Adrenal gland (tissue), 12 donors: Measurements from ENCODE around the gene PLSCR1. TPM values are rescaled to one million over a fixed set of nuclear protein-coding genes. Genes with fewer than 3 reads are reported as not detected.
"Not testable (repeated sequence)": the region's sequence is repeated elsewhere in the genome, so short reads cannot be mapped to it uniquely, and the experiment has no call there.

Experiments used
- DNase-seq, 7 donors: peaks; one replicate each; pipeline ENCODE4 v3.0.0-alpha.2; 2019 to 2020
- H3K27ac ChIP-seq, 5 donors: fragments of 200-600 bp; sonication (generic) in 4 of 5; 1 replicate in 3 of 5; 2 replicates in 2 of 5; pipeline versions ENCODE4 v1.5.1 to v1.8.0; 2016 to 2020; ENCODE audit warnings: mild to moderate bottlenecking in 1 of 5
- H3K27me3 ChIP-seq: fragments of 200-600 bp; 2 replicates; pipeline ENCODE4 v1.8.0; 2021
- H3K36me3 ChIP-seq, 2 donors: fragments of 200-600 bp; replicated peaks in 1 of 2; 1 replicate in 1 of 2; 2 replicates in 1 of 2; pipeline versions ENCODE4 v1.5.1 to v1.8.0; 2018 to 2022
- H3K4me1 ChIP-seq, 2 donors: fragments of 200-600 bp; replicated peaks in 1 of 2; 1 replicate in 1 of 2; 2 replicates in 1 of 2; pipeline versions ENCODE4 v1.5.1 to v1.8.0; 2018 to 2021
- H3K4me3 ChIP-seq, 4 donors: fragments of 200-600 bp; sonication (generic) in 3 of 4; one replicate each; pipeline ENCODE4 v1.5.1; 2016 to 2018
- H3K9me3 ChIP-seq, 3 donors: fragments of 200-600 bp; sonication (generic) in 1 of 3; replicated peaks in 1 of 3; 1 replicate in 2 of 3; 2 replicates in 1 of 3; pipeline versions ENCODE4 v1.5.1 to v1.8.0; 2016 to 2021
- POLR2A ChIP-seq, 2 donors: fragments of 450-650 bp; IDR thresholded peaks; one replicate each; pipeline ENCODE4 v1.6.1; 2017; ENCODE audit warnings: antibody characterized with exemption in 2 of 2, mild to moderate bottlenecking in 2 of 2, moderate library complexity in 1 of 2
- WGBS, 4 donors: extraction: QIAGEN DNeasy Blood & Tissue Kit in 2 of 4; methylation state at CpG; one replicate each; pipeline versions ENCODE4 v1.1.5 to v1.1.7; 2013 to 2017; 5-methylcytosine and 5-hydroxymethylcytosine counted together
- intact Hi-C, 2 donors: fragments of 100-400 bp; cut with DNase I; formaldehyde crosslinking; loops; one replicate each; pipeline versions ENCODE4 v1.14.1 to v1.15.0; 2022 to 2023
- polyA plus RNA-seq, 3 donors: library from polyadenylated mRNA; stranded (reverse); fragments of 200-250 nt in 2 of 3; fragments of 350-450 nt in 1 of 3; fragmentation: Illumina TruSeq in 1 of 3; extraction: RNeasy Lipid Tissue Mini Kit (QIAGEN cat#74804) in 1 of 3; gene quantifications; one replicate each; pipeline ENCODE4 v1.2.3, GENCODE V29; 2013 to 2014
- total RNA-seq, 9 donors: library from RNA; depleted of rRNA in 4 of 9; stranded (reverse); fragments of >200 nt in 4 of 9; fragments of 120-200 nt in 1 of 9; fragmentation: NEBNext Ultra II Directional in 1 of 9; extraction: Animal tissue kit (Norgen Biotek cat#: 25700) in 1 of 9; gene quantifications; one replicate each; pipeline versions ENCODE4 v1.1.0 to v1.2.4, GENCODE V29; 2013 to 2023
- TF ChIP-seq, protein P1 (sequence below), 6 experiments: fragments of 450-650 bp in 4 of 6; fragments of 200-600 bp in 2 of 6; sonication (generic) in 1 of 6; IDR thresholded peaks; 1 replicate in 5 of 6; 2 replicates in 1 of 6; pipeline versions ENCODE4 v1.5.1 to v1.8.0; 2016 to 2021; ENCODE audit warnings: antibody characterized with exemption in 6 of 6, mild to moderate bottlenecking in 2 of 6, moderate library complexity in 1 of 6
- donor health status: healthy with polysubstance abuse.
- donor health status: Bipolar disorder and iron deficiency.
- donor health status: DM: yes; HTN: yes; CAD: no.
- donor health status: DM: no; HTN: no; CAD: no.
- donor health status: DM: no; HTN: no; CAD: no.
- donor health status: DM: yes; HTN: yes; CAD: no.

PLSCR1 gene
- total and polyA plus RNA-seq, 12 donors: 19.3 to 98.7 (median 49.5) TPM

DNA sequence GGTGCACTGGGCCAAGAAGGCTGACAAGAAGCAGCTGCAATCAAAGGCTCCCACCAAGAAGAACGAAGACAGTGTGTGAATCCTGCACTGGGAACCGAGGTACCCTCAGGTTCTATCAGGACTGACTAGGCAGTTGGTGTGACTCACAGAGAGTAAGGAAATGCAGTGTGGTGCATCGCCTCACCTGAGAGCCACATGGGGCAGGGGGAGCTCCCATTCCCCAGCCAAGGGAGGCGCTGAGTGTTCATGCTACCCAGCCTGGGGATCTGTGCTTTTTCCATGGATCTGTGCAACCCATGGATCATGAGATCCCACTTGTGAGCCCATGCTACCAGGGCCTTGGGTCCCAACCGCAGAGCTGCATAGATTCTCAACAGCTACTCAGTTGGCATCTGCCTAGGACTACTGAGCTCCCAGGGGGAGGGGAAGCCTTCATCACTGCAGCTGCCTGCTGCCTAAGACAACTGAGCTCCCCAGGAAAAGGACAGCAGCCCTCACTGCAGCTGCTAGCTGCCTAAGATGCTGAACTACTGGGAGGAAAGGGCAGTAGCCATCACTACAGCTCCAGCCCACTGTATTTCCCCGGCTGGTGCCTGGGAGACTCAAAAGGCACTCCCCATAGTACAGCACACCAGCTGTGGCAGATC, 68.2 kb downstream of the PLSCR1 start:
- no peak for DNase-seq
- Histone ChIP-seq H3K36me3 (no peaks in the 10 kb centered on the region), H3K27me3 (no peaks in the 10 kb centered on the region), H3K27ac (no peak overlapping the region), H3K4me1 (no peaks in the 10 kb centered on the region), H3K4me3 (no peak overlapping the region), H3K9me3 (no peaks in the 10 kb centered on the region)
- WGBS, 4 donors: 80 to 88% (median 85%) methylated on average over 1 to 6 of the region's 6 CpGs
- intact Hi-C loops: no loop called here
- no peak for TF ChIP-seq POLR2A (IDR thresholded peaks at IDR 0.05)

DNA sequence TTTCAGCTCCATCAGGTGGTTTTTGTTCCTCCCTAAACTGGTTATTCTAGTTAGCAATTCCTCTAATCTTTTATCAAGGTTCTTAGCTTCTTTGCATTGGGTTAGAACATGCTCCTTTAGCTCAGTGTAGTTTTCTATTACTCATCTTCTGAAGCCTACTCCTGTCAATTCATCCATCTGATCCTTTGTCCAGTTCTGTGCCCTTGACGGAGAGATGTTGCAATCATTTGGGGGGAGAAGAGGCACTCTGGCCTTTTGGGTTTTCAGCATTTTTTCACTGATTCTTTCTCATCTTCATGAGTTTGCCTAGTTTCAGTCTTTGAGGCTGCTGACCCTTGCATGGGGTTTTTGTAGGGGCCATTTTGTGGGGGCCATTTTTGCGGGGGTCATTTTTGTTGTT, 69.4 kb downstream of the PLSCR1 start:
- H3K4me3 ChIP-seq, H3K27me3 ChIP-seq, H3K36me3 ChIP-seq, H3K9me3 ChIP-seq, intact Hi-C loops, DNase-seq, H3K27ac ChIP-seq, H3K4me1 ChIP-seq: not testable (repeated sequence)
- WGBS, 4 donors: 68 to 75% (median 73%) methylated on average over 2 of the region's 2 CpGs

DNA sequence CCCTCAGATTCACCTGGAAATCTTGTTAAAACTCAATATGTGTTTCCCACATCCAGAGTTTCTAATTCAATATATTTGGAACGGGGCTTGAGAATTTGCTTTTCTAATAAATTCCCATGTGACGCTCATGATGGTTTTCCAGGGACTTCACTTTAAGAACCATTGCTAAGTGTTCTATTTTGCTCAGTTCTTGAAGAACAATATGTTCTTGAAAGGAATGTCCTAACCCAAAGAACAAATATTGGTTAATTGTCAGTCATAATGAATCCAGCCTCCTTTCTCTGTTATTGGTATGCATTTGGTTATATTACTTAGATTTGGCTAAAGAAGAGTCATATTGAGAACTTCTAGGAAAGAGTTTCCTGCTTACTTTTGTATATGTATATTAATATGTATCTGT, 70.7 kb downstream of the PLSCR1 start:
- no peaks in the 10 kb centered on the region for H3K27me3 ChIP-seq
- TF ChIP-seq, protein P1, sequence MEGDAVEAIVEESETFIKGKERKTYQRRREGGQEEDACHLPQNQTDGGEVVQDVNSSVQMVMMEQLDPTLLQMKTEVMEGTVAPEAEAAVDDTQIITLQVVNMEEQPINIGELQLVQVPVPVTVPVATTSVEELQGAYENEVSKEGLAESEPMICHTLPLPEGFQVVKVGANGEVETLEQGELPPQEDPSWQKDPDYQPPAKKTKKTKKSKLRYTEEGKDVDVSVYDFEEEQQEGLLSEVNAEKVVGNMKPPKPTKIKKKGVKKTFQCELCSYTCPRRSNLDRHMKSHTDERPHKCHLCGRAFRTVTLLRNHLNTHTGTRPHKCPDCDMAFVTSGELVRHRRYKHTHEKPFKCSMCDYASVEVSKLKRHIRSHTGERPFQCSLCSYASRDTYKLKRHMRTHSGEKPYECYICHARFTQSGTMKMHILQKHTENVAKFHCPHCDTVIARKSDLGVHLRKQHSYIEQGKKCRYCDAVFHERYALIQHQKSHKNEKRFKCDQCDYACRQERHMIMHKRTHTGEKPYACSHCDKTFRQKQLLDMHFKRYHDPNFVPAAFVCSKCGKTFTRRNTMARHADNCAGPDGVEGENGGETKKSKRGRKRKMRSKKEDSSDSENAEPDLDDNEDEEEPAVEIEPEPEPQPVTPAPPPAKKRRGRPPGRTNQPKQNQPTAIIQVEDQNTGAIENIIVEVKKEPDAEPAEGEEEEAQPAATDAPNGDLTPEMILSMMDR (IDR thresholded peaks at IDR 0.05): no peak
- no peak for TF ChIP-seq POLR2A (IDR thresholded peaks at IDR 0.05)
- 80 to 89% (median 86%) methylated on average over 2 of the region's 2 CpGs for WGBS, 4 donors
- intact Hi-C loops: no loop called here
- no peaks in the 10 kb centered on the region for H3K4me1 ChIP-seq
- DNase-seq: no peak
- no peak overlapping the region for H3K4me3 ChIP-seq
- no peaks in the 10 kb centered on the region for H3K36me3 ChIP-seq
- no peaks in the 10 kb centered on the region for H3K9me3 ChIP-seq
- no peak overlapping the region for H3K27ac ChIP-seq

DNA sequence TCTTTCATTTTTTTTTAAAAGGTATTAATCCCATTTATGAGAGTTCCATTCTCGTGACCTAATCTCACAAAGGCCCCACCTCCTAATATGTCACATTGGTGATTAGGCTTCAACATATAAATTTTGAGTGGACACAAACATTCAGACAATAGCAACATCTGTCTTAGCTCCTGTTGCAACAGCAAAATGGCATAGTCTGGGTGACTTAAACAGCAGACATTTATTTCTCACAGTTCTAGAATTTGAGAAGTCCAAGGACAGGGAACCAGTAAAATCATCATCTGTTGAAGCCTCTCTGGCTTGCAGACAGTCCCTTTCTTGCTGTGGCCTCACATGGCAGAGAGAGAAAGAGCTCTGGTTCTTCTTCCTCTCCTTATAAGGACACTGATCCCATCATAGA, 71.8 kb downstream of the PLSCR1 start:
- intact Hi-C loops: no loop called here
- H3K4me3 ChIP-seq: no peak overlapping the region
- TF ChIP-seq, protein P1 (IDR thresholded peaks at IDR 0.05): no peak
- no peak for TF ChIP-seq POLR2A (IDR thresholded peaks at IDR 0.05)
- WGBS, 4 donors: 83 to 94% (median 87%) methylated on average over 1 of the region's 1 CpG
- H3K4me1 ChIP-seq: no peaks in the 10 kb centered on the region
- no peak for DNase-seq
- no peak overlapping the region for H3K27ac ChIP-seq
- no peaks in the 10 kb centered on the region for H3K9me3 ChIP-seq
- H3K36me3 ChIP-seq: no peaks in the 10 kb centered on the region
- no peaks in the 10 kb centered on the region for H3K27me3 ChIP-seq

DNA sequence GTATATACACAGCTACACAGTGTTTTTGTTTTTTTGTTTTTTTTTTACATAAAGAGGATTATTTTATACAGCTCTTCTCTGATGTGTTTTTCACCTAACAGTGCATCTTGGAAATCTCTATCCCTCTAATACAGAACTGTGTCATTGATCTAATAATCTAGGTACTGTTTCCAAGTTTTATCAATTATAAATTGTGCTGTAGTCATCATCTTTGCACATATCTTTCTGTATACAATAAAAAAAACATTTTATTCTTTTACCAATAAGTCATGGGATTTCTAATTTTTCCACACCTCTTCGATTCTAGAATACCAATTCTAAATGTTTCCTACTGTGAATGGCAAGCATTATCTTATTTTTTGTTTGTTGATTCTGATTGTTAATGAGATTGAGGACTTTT, 73.4 kb downstream of the PLSCR1 start:
- intact Hi-C loops: no loop called here
- Histone ChIP-seq H3K27ac (no peak overlapping the region), H3K4me3 (no peak overlapping the region), H3K27me3 (no peaks in the 10 kb centered on the region), H3K36me3 (no peaks in the 10 kb centered on the region), H3K9me3 (no peaks in the 10 kb centered on the region), H3K4me1 (no peaks in the 10 kb centered on the region)
- no peak for TF ChIP-seq POLR2A (IDR thresholded peaks at IDR 0.05)
- TF ChIP-seq, protein P1 (IDR thresholded peaks at IDR 0.05): no peak
- DNase-seq: no peak
- 84 to 90% (median 86%) methylated on average over 1 of the region's 1 CpG for WGBS, 4 donors
